Measurements from ENCODE around the gene GFRA1. TPM values are rescaled to one million over a fixed set of nuclear protein-coding genes. Genes with fewer than 3 reads are reported as not detected.

The GFRA1 gene
- polyA plus RNA-seq, 1 experiment, result 6.8 TPM

GRCh38 chr10:116125180-116125579, 147.8 kb downstream of the GFRA1 start:
- TF ChIP-seq, protein P1, sequence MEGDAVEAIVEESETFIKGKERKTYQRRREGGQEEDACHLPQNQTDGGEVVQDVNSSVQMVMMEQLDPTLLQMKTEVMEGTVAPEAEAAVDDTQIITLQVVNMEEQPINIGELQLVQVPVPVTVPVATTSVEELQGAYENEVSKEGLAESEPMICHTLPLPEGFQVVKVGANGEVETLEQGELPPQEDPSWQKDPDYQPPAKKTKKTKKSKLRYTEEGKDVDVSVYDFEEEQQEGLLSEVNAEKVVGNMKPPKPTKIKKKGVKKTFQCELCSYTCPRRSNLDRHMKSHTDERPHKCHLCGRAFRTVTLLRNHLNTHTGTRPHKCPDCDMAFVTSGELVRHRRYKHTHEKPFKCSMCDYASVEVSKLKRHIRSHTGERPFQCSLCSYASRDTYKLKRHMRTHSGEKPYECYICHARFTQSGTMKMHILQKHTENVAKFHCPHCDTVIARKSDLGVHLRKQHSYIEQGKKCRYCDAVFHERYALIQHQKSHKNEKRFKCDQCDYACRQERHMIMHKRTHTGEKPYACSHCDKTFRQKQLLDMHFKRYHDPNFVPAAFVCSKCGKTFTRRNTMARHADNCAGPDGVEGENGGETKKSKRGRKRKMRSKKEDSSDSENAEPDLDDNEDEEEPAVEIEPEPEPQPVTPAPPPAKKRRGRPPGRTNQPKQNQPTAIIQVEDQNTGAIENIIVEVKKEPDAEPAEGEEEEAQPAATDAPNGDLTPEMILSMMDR (IDR thresholded peaks at IDR 0.05; ENCODE audit: low read depth, low read length), result no peak
- Histone ChIP-seq H3K27ac (ENCODE audit: low read depth, low read length) (no peak overlapping the region), H3K4me3 (ENCODE audit: low read depth, low read length) (no peak overlapping the region), H3K9me3 (ENCODE audit: control insufficient read depth, insufficient read depth, low read length) (no peaks in the 10 kb centered on the region; the same call in 1 of the 2 replicates), H3K27me3 (ENCODE audit: control insufficient read depth, insufficient read depth, low read length) (no peaks in the 10 kb centered on the region)
- POLR2A ChIA-PET, result no interaction called here
- no peak for DNase-seq (ENCODE audit: low read depth, low spot score)
- CTCF ChIA-PET, result no interaction called here

DNA sequence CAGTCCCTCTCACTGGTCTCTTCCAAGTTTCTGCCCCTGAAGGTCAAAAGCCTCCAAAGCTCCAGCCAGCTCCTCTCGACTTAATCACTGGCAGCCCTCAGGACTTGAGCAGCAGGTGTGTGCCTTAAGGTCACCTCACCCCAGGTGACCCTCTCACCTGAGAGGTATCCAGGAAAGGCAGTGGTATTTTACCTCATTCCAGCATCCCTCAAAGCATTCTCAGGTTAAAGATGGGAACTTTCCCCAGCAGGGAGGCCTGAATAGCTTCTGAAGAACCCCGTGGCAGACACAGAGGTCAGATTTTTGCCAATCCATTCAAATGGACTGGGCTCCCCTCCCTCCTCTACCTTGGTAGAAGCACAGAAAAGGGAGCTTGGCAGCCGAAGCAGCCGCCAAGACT, 148.2 kb downstream of the GFRA1 start:
- Histone ChIP-seq H3K27me3 (ENCODE audit: control insufficient read depth, insufficient read depth, low read length) (no peaks in the 10 kb centered on the region), H3K27ac (ENCODE audit: low read depth, low read length) (no peak overlapping the region), H3K9me3 (ENCODE audit: control insufficient read depth, insufficient read depth, low read length) (no peaks in the 10 kb centered on the region; the same call in 1 of the 2 replicates), H3K4me3 (ENCODE audit: low read depth, low read length) (no peak overlapping the region)
- ChIA-PET CTCF (no interaction called here), POLR2A (no interaction called here)
- TF ChIP-seq, protein P1 (IDR thresholded peaks at IDR 0.05; ENCODE audit: low read depth, low read length), result no peak
- DNase-seq (ENCODE audit: low read depth, low spot score), result no peak

- TF ChIP-seq, protein P1 (IDR thresholded peaks at IDR 0.05; ENCODE audit: low read depth, low read length), result no peak
- H3K9me3 ChIP-seq (ENCODE audit: control insufficient read depth, insufficient read depth, low read length), result peaks cover 5% of the 10 kb centered on the region
- DNase-seq (ENCODE audit: low read depth, low spot score), result no peak
- no peak overlapping the region for H3K27ac ChIP-seq (ENCODE audit: low read depth, low read length)
- ChIA-PET CTCF (no interaction called here), POLR2A (no interaction called here)
- H3K4me3 ChIP-seq (ENCODE audit: low read depth, low read length), result no peak overlapping the region
- no peaks in the 10 kb centered on the region for H3K27me3 ChIP-seq (ENCODE audit: control insufficient read depth, insufficient read depth, low read length)
These were observed 150.3 kb downstream of the GFRA1 start for GRCh38 chr10:116122664-116123063.

GRCh38 chr10:116121640-116122525, 151.1 kb downstream of the GFRA1 start:
- Histone ChIP-seq H3K4me3 (ENCODE audit: low read depth, low read length) (no peak overlapping the region), H3K9me3 (ENCODE audit: control insufficient read depth, insufficient read depth, low read length) (peaks cover 5% of the 10 kb centered on the region), H3K27ac (ENCODE audit: low read depth, low read length) (no peak overlapping the region), H3K27me3 (ENCODE audit: control insufficient read depth, insufficient read depth, low read length) (no peaks in the 10 kb centered on the region)
- no peak for DNase-seq (ENCODE audit: low read depth, low spot score)
- ChIA-PET POLR2A (no interaction called here), CTCF (no interaction called here)
- TF ChIP-seq, protein P1 (IDR thresholded peaks at IDR 0.05; ENCODE audit: low read depth, low read length), result no peak

DNA sequence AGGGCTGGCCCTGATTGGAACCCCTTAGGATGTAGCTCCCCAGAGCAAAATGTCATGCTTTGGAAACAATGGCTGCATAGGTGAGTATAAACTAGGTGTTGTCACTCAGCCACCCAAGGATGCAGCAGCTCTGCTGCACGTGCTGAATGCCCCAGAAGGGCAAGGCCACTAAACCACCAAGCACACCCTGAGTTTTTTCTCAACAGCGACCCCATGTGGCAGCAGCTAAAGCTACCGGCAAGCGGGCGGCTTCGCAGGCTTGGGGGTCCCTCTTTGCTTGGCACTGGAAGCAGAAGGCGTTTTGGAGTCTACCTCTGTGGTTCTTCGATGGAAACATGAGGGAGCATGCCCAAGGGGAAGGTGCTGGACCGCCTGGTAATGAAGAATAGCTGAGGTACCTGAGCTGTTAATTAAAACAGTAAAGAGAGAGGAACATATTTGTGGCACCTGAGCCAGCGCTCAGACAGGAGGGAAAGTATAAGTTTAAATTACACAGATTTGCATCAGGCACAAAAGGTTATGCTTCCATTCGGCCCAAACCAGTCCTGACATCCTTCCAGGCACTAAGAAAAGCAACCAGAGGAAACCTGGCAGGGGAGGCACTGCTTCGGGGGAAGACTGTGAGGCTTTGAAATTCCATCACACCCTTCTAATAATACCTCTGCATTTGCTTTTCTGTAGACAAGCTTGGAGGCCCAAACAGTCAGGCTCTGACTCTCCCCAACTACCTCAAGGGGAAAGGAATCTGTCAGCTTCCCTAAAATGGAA, 152.1 kb downstream of the GFRA1 start:
- no peak for DNase-seq (ENCODE audit: low read depth, low spot score)
- Histone ChIP-seq H3K4me3 (ENCODE audit: low read depth, low read length) (no peak overlapping the region), H3K27me3 (ENCODE audit: control insufficient read depth, insufficient read depth, low read length) (no peaks in the 10 kb centered on the region), H3K27ac (ENCODE audit: low read depth, low read length) (no peak overlapping the region), H3K9me3 (ENCODE audit: control insufficient read depth, insufficient read depth, low read length) (peaks cover 5% of the 10 kb centered on the region)
- ChIA-PET CTCF (no interaction called here), POLR2A (no interaction called here)
- TF ChIP-seq, protein P1 (IDR thresholded peaks at IDR 0.05; ENCODE audit: low read depth, low read length), result no peak
